ENCODE results near the gene P2RX4. TPM values are rescaled to one million over a fixed set of nuclear protein-coding genes. Genes with fewer than 3 reads are reported as not detected.

P2RX4 gene
- total and polyA plus RNA-seq, 2 of the 8 experiments (the other 6 are each of a cell fraction or from before 2014, with no cell fraction given) = 9.5 to 12.2 TPM

- Histone ChIP-seq H3K18ac (ENCODE audit: extremely low read depth, low read length) (no peak overlapping the region), H3K4ac (replicated peaks; ENCODE audit: insufficient read length, low read depth, low read length) (no peak overlapping the region), H3K4me1 (replicated peaks in 1 of 4; ENCODE audit: control insufficient read depth in 3 of 4, insufficient read depth in 4 of 4, low read length in 3 of 4) (no peaks in the 10 kb centered on the region), H2BK12ac (ENCODE audit: low read depth, low read length) (no peak overlapping the region), H3K14ac (ENCODE audit: insufficient read length) (no peak overlapping the region), H4K91ac (replicated peaks; ENCODE audit: insufficient read length, low read length) (no peak overlapping the region), H4K5ac (ENCODE audit: insufficient read length, low read depth, low read length) (no peak overlapping the region), H2AFZ (ENCODE audit: low read length) (no peak overlapping the region), H4K20me1 (replicated peaks in 1 of 2; ENCODE audit: control insufficient read depth in 1 of 2, insufficient read depth in 2 of 2, low read length in 2 of 2) (no peaks in the 10 kb centered on the region), H2BK15ac (ENCODE audit: low read length) (no peak overlapping the region), H3K79me2 (ENCODE audit: control insufficient read depth in 1 of 2, insufficient read depth in 2 of 2, low read length in 2 of 2) (no peaks in the 10 kb centered on the region), H2BK5ac (ENCODE audit: low read depth, low read length) (no peak overlapping the region), H2AK5ac (ENCODE audit: low read depth, low read length) (no peak overlapping the region), H4K8ac (ENCODE audit: extremely low read depth, insufficient read depth, low read length) (no peak overlapping the region), H3K4me3 (ENCODE audit: extremely low read depth in 1 of 4, insufficient read depth in 2 of 4, low read depth in 3 of 4, low read length in 4 of 4) (no peak overlapping the region), H3K56ac (replicated peaks; ENCODE audit: insufficient read length, low read depth, low read length) (no peak overlapping the region), H3K23me2 (ENCODE audit: low read depth, low read length) (no peaks in the 10 kb centered on the region), H3K79me1 (ENCODE audit: low read depth, low read length) (no peaks in the 10 kb centered on the region), H3K36me3 (ENCODE audit: control insufficient read depth in 2 of 4, insufficient read depth in 4 of 4, low read length in 3 of 4) (no peaks in the 10 kb centered on the region), H3K27me3 (replicated peaks in 1 of 4; ENCODE audit: control insufficient read depth in 3 of 4, extremely low read depth in 1 of 4, insufficient read depth in 3 of 4, low read length in 3 of 4) (no peaks in the 10 kb centered on the region), H3K9me3 (ENCODE audit: insufficient read depth in 2 of 2, low read depth in 1 of 2, low read length in 1 of 2) (no peaks in the 10 kb centered on the region), H2BK120ac (replicated peaks; ENCODE audit: low read depth, low read length) (no peak overlapping the region), H3K4me2 (ENCODE audit: insufficient read depth in 1 of 2, low read depth in 2 of 2, low read length in 2 of 2) (no peak overlapping the region), H3K23ac (ENCODE audit: insufficient read length) (no peak overlapping the region), H3K9ac (replicated peaks in 1 of 4; ENCODE audit: extremely low read depth in 1 of 4, low read depth in 3 of 4, low read length in 3 of 4) (no peak overlapping the region), H3K27ac (ENCODE audit: low read depth, low read length) (no peak overlapping the region), H2BK20ac (ENCODE audit: low read length) (no peak overlapping the region)
- FAIRE-seq (no peak), DNase-seq (ENCODE audit: low read depth in 1 of 2, low spot score in 2 of 2) (no peak)
- TF ChIP-seq EGR1 (IDR thresholded peaks at IDR 0.05; ENCODE audit: borderline replicate concordance, low read depth, low read length) (no peak), TCF12 (IDR thresholded peaks at IDR 0.05; ENCODE audit: low read depth, low read length) (no peak), GTF2F1 (IDR thresholded peaks at IDR 0.05; ENCODE audit: borderline replicate concordance, low read depth, low read length) (no peak), CHD2 (IDR thresholded peaks at IDR 0.05; ENCODE audit: low read length) (no peak), SIRT6 (IDR thresholded peaks at IDR 0.05; ENCODE audit: low read length) (no peak), MAX (IDR thresholded peaks at IDR 0.05) (no peak), TAF7 (optimal IDR thresholded peaks at IDR 0.05; ENCODE audit: borderline replicate concordance, low read depth, low read length) (no peak), RAD21 (IDR thresholded peaks at IDR 0.05 in 1 of 2, conservative IDR thresholded peaks at IDR 0.05 in 1 of 2; ENCODE audit: low read depth in 2 of 2, low read length in 2 of 2) (no peak)
- 93% methylated on average over 14 of the region's 14 CpGs; no CpG with 5 or more reads in 1 of the 2 experiments for WGBS, 2 experiments (ENCODE audit: extremely low coverage in 1 of 2, insufficient coverage in 1 of 2, insufficient read length in 1 of 2, insufficient replicate concordance in 2 of 2, low coverage in 1 of 2, low lambda C conversion rate in 2 of 2, missing lambda C conversion rate in 1 of 2)
- ChIA-PET CTCF (ENCODE audit: partially characterized antibody) (no interaction called here), POLR2A (ENCODE audit: partially characterized antibody) (no interaction called here)
These were observed 39.2 kb upstream of the P2RX4 start for GRCh38 chr12:121170611-121171260.
